Fibroblast of mammary gland (primary cell): ENCODE results near the gene CALB2.

Experiments used
- DNase-seq: peaks from one replicate; pipeline ENCODE4 v3.0.0-alpha.2; 2010; ENCODE audit warnings: low read depth
- H3K4me3 ChIP-seq: 2 replicates; pipeline ENCODE4 v1.5.1; 2011; ENCODE audit warnings: low read depth, mild to moderate bottlenecking, low read length, moderate library complexity; ENCODE audit not compliant: control insufficient read depth
- CTCF ChIP-seq: conservative IDR thresholded peaks from 2 replicates; pipeline ENCODE4 v1.5.1; 2011; ENCODE audit warnings: low read depth, low read length, inconsistent platforms; ENCODE audit not compliant: control insufficient read depth, insufficient read depth

Gene CALB2

GRCh38 chr16:71357681-71358080, 842 bp upstream of the CALB2 start:
- no peak for DNase-seq
- TF ChIP-seq CTCF = no peak
- H3K4me3 ChIP-seq = no peak overlapping the region

- no peak overlapping the region for H3K4me3 ChIP-seq
- DNase-seq = no peak
- TF ChIP-seq CTCF = no peak
Observed at GRCh38 chr16:71359431-71359830, 908 bp downstream of the CALB2 start.

- no peak overlapping the region for H3K4me3 ChIP-seq
- DNase-seq = peak; percentile 92
- TF ChIP-seq CTCF = no peak
Observed at GRCh38 chr16:71360378-71360777, 1.9 kb downstream of the CALB2 start.

GRCh38 chr16:71364133-71364681, 5.7 kb downstream of the CALB2 start:
- H3K4me3 ChIP-seq = no peak overlapping the region
- no peak for TF ChIP-seq CTCF
- DNase-seq = no peak

- DNase-seq = no peak
- H3K4me3 ChIP-seq = no peak overlapping the region
- no peak for TF ChIP-seq CTCF
Observed at GRCh38 chr16:71365021-71365420, 6.5 kb downstream of the CALB2 start.

GRCh38 chr16:71367241-71367976, 8.9 kb downstream of the CALB2 start:
- no peak overlapping the region for H3K4me3 ChIP-seq
- peak; percentile 40 for DNase-seq
- peak; percentile 61 for TF ChIP-seq CTCF
